ENCODE data around the gene DNAJC22.

DNAJC22 gene

GRCh38 chr12:49345051-49345824 lies 1.4 kb upstream of the DNAJC22 start:
- no peak for FAIRE-seq

- no peak for FAIRE-seq
These were observed 646 bp upstream of the DNAJC22 start for GRCh38 chr12:49345825-49346658.

- no peak for FAIRE-seq
These were observed 864 bp downstream of the DNAJC22 start for GRCh38 chr12:49347311-49348193.

- FAIRE-seq: no peak
These were observed 2.1 kb downstream of the DNAJC22 start for GRCh38 chr12:49348781-49349180.

- no peak for FAIRE-seq
These were observed 2.6 kb downstream of the DNAJC22 start for GRCh38 chr12:49349266-49349665.

- FAIRE-seq: no peak
These were observed 5.7 kb downstream of the DNAJC22 start for GRCh38 chr12:49352351-49352750.

GRCh38 chr12:49355913-49356312 lies 9.2 kb downstream of the DNAJC22 start:
- no peak for FAIRE-seq

- peak; percentile 63 for FAIRE-seq
These were observed 10.5 kb downstream of the DNAJC22 start for GRCh38 chr12:49357103-49357678.

GRCh38 chr12:49358483-49359141 lies 11.9 kb downstream of the DNAJC22 start:
- peak; percentile 94 for FAIRE-seq

GRCh38 chr12:49359671-49360070 lies 13.0 kb downstream of the DNAJC22 start:
- FAIRE-seq: no peak

- FAIRE-seq: no peak
These were observed 15.4 kb downstream of the DNAJC22 start for GRCh38 chr12:49362077-49362476.

GRCh38 chr12:49364989-49365388 lies 18.3 kb downstream of the DNAJC22 start:
- no peak for FAIRE-seq

GRCh38 chr12:49365542-49365941 lies 18.9 kb downstream of the DNAJC22 start:
- FAIRE-seq: no peak

- FAIRE-seq: no peak
These were observed 19.5 kb downstream of the DNAJC22 start for GRCh38 chr12:49366096-49366651.

- FAIRE-seq: no peak
These were observed 20.1 kb downstream of the DNAJC22 start for GRCh38 chr12:49366652-49367380.

GRCh38 chr12:49367381-49368239 lies 20.9 kb downstream of the DNAJC22 start, which contains the start of gene SPATS2:
TSS of gene SPATS2 (plus strand) at chr12:49367462. CDS start at chr12:49461013, 93,551 bp downstream.
- FAIRE-seq: no peak

GRCh38 chr12:49368240-49368600 lies 21.5 kb downstream of the DNAJC22 start:
- FAIRE-seq: no peak

- peak; percentile 57 for FAIRE-seq
These were observed 22.9 kb downstream of the DNAJC22 start for GRCh38 chr12:49369411-49370145.

GRCh38 chr12:49370539-49370938 lies 23.9 kb downstream of the DNAJC22 start:
- FAIRE-seq: no peak

Measured in G401.6 (cell line).